ENCODE measurements around the gene ZKSCAN4.

The ZKSCAN4 gene

GRCh38 chr6:28252009-28252975, at the start of gene ZKSCAN4:
Gene ZKSCAN4 (minus strand): TSS chr6:28252269. CDS start chr6:28251980, 289 bp downstream.
- H3K4me3 ChIP-seq (ENCODE audit: low read length): peak within 1 kb of the TSS; percentile 96
- DNase-seq (ENCODE audit: low read depth): peak; percentile 77
- TF ChIP-seq CTCF (conservative IDR thresholded peaks at IDR 0.05; ENCODE audit: low read depth, low read length): no peak

DNA sequence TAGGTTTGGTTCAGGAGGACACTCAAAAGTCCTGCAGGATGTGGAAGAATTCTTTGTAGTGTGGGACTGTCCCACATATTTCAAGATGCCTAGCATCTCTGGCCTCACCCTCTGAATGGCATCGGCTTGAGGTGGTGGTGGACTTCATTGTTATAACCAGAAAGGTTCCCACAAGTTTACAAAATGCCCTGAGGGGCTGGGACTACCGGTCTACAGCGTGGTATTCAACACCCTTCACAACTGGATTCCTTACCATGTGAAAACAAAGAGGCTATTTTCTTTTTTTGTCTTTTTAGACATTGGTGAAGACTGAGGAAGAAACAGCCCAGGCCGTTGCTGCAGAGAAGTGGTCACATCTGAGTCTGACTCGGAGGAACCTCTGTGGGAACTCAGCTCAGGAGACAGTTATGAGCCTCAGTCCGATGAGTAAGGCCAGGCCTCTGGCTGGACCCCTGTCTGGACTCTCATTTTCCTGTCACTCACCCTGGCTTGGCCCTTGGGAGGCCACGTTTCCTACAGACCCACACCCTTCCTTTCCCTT, 44.5 kb upstream of the ZKSCAN4 start:
- H3K4me3 ChIP-seq (ENCODE audit: low read length): no peak overlapping the region
- DNase-seq (ENCODE audit: low read depth): no peak
- no peak for TF ChIP-seq CTCF (conservative IDR thresholded peaks at IDR 0.05; ENCODE audit: low read depth, low read length)

- no peak for TF ChIP-seq CTCF (conservative IDR thresholded peaks at IDR 0.05; ENCODE audit: low read depth, low read length)
- no peak overlapping the region for H3K4me3 ChIP-seq (ENCODE audit: low read length)
- no peak for DNase-seq (ENCODE audit: low read depth)
Observed at GRCh38 chr6:28295326-28295725, 43.3 kb upstream of the ZKSCAN4 start.

- no peak overlapping the region for H3K4me3 ChIP-seq (ENCODE audit: low read length)
- no peak for TF ChIP-seq CTCF (conservative IDR thresholded peaks at IDR 0.05; ENCODE audit: low read depth, low read length)
- DNase-seq (ENCODE audit: low read depth): no peak
Observed at GRCh38 chr6:28291573-28291972, 39.5 kb upstream of the ZKSCAN4 start.

- TF ChIP-seq CTCF (conservative IDR thresholded peaks at IDR 0.05; ENCODE audit: low read depth, low read length): no peak
- no peak overlapping the region for H3K4me3 ChIP-seq (ENCODE audit: low read length)
- no peak for DNase-seq (ENCODE audit: low read depth)
Observed at GRCh38 chr6:28282926-28283325, 30.9 kb upstream of the ZKSCAN4 start.

DNA sequence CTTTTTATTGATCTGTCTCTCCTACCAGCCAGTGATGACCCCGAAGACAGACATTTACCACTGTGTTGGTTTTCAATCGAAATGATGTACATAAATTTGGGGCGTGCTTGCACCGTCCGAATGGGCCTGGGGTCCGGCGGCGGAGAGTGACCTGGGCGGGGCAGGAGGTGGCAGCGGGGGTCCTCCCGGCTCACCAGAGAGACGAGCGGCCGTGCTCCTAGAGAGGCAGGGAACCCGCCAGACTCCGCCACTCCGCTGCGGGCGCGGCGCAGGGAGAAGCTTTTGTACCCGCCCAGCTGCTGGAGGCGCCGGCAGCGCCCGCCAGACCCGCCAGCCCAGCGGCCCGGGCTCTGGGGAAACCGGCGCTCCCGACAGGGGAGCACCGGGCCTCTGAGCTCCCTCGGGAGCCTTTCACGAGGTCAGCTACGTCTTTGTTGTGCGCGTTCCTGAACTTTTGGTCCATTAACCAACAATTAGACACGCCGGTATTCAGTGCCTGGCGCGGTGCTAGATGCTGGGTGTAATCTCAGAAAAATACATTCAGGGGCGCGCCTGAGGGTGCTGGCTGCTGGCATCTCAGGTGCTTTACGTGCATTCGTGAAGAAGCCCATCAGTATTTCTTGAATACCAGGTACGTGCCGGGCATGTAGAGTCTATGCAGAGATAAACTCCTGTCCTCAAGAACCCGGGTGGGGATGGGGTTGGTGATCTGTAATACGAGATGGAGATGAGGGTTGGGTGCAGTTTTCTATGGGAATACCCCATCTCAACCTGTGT, 29.4 kb upstream of the ZKSCAN4 start, which contains the start of gene PGBD1:
PGBD1 (plus strand) TSS at position 285 of the 777 bp plus-strand sequence. CDS start 2,242 bp downstream, outside the sequence.
- H3K4me3 ChIP-seq (ENCODE audit: low read length): peak within 1 kb of the TSS; percentile 77
- DNase-seq (ENCODE audit: low read depth): peak; percentile 36
- TF ChIP-seq CTCF (conservative IDR thresholded peaks at IDR 0.05; ENCODE audit: low read depth, low read length): no peak

All from retinal pigment epithelial cell (primary cell).